HG03432 (cell line): Measurements from ENCODE around the gene RABGAP1.

ENCODE experiments used
- ATAC-seq: cut with Tn5 transposase; IDR thresholded peaks from one replicate; pipeline ENCODE4 v1.9.1; 2021; ENCODE audit warnings: mild to moderate bottlenecking, moderate library complexity; ENCODE audit not compliant: unreplicated experiment

Gene RABGAP1

GRCh38 chr9:123080444-123080843 is 139.6 kb downstream of the RABGAP1 start:
- ATAC-seq, result no peak

- ATAC-seq, result no peak
Measured at GRCh38 chr9:123081824-123082223, 141.0 kb downstream of the RABGAP1 start.

DNA sequence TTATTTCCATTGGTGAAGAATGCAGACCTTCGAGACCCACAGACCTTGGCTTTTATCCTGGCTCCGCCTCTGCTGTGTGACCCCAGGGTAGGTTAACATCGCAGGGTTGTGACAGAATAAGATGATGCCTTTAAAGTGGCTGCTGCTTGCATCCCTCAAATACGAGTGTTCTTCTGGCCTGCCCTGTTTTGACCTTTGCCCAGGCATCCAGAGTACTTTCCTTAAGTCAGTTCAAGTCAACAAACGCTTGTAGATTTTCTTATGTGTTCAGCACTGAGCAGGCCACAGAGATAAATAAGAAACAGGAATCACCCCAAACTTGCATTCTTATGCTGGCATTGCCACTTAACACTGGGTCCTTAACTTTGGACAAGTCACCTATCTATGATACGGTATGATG is 142.9 kb downstream of the RABGAP1 start:
- ATAC-seq, result no peak

- ATAC-seq, result no peak
Measured at GRCh38 chr9:123084256-123084655, 143.4 kb downstream of the RABGAP1 start.

DNA sequence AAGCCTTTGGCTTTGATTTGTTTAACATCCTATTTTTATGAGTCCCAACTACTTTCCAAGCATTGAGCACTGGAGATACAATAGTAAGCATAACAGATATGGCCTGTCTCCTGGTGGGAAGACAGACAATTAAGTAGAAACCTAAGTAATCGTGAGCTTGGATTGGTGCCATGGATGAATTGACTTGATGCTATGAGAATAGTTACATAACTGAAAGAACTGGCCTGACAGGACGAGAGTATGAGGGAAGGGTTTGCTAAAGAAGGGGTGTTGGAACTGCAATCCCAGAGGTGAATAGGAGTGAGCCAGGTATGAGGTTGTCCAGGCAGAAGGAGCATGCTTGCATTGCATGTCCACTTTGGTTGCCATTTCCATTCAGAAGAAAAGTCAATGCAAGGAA is 145.1 kb downstream of the RABGAP1 start:
- no peak for ATAC-seq

DNA sequence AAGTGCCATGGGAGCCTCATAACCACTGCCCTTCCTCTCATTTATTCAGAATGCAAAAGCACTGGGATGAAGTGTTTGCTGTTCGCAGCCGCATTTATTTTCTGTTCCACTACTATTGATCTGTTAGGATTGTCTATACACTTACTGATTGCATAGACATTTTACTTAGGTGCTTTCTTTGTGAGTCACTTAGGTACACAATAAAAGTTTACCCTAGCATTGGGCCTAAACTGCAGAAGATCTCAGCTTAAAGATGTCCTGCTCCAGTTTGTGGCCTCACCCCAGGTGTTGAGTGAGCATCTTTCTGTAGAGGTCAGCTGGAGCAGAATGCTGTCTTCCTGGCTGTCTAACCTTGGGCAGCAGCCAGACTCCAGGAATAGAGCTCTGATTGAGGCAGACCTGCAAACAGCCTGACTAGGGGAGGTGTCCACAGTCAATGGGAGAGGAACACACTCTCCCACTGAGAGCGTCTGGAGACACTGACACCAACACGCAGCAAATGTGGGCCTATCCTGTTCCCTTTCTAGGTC is 146.6 kb downstream of the RABGAP1 start:
- ATAC-seq, result no peak

DNA sequence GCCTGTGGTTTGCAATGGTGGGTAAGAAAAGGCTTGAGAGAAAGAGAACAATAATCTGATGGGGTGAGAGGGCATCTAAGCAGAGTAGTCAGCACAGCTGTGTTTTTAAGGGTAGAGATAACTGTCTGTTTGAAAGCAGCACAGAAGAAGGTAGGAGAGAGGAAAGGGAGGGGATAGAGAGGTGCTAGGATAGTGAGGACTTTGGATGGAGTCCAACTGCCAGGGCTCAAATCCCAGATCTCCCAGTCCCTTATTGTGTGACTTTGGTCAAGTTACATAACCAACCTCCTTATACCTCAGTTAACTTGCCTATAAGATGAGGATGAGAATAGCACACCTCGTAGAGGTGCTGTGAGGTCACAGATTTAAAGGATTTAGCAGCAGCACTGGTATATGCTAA is 148.2 kb downstream of the RABGAP1 start:
- no peak for ATAC-seq

DNA sequence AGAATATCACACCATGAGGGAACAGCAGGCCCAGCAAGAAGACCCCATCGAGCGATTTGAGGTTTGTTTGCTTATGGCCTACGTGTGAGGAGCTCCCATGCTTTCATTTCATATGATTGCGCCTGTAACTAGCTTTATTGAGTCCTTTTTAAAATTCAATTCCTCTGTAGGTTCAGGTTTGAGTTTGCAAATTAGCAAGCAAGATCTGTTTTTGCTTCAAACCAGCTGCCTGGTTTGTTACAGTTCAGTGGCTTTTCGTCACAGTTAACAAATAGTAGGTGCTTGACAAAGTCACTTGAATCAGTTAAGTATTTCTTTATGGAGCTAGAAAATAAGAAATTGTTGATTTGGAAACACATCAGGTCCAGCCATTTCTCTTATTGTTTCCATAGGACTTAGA is 149.0 kb downstream of the RABGAP1 start:
- ATAC-seq, result no peak

GRCh38 chr9:123090198-123090896 is 149.5 kb downstream of the RABGAP1 start:
- ATAC-seq, result no peak

- ATAC-seq, result no peak
Measured at GRCh38 chr9:123090956-123091355, 150.1 kb downstream of the RABGAP1 start.

DNA sequence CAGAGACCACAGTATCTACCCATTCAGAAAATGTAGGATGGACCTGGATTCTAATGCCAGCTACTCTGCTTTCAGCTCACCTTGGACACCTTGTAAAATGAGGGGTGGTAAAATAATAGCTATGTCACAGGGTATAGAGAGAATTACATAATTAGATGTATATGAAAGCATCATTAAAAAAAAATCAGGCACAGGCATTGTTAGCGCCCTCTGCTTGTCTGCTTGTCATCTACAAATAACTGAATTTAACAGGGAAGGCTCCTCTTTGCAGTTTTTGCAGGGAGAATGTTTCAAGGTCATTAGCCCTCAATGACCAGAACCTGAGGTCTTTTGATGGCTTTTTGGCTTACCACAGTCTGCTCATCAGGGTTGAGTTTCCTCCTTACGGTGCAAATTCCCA is 150.6 kb downstream of the RABGAP1 start:
- ATAC-seq, result no peak

- no peak for ATAC-seq
Measured at GRCh38 chr9:123093141-123093540, 152.3 kb downstream of the RABGAP1 start.

DNA sequence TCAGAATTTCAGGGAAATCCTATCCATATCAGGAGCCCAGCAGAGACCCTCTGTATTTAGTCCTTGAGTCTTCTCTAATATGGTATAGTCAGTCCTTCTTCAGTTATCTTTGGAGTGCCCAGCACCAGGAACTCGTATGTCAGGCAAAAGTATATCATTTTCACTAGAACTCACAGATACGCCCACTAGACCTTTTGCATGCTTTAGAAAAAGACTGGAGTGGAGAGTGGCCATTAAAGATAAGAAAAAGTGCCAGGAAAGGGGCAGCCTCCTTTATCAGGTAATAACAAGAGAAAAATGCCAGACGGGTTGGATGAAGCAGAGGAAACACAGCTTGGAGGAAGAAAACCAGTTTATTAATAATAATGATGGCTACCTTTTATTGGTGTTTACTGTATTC is 156.2 kb downstream of the RABGAP1 start:
- ATAC-seq, result no peak

DNA sequence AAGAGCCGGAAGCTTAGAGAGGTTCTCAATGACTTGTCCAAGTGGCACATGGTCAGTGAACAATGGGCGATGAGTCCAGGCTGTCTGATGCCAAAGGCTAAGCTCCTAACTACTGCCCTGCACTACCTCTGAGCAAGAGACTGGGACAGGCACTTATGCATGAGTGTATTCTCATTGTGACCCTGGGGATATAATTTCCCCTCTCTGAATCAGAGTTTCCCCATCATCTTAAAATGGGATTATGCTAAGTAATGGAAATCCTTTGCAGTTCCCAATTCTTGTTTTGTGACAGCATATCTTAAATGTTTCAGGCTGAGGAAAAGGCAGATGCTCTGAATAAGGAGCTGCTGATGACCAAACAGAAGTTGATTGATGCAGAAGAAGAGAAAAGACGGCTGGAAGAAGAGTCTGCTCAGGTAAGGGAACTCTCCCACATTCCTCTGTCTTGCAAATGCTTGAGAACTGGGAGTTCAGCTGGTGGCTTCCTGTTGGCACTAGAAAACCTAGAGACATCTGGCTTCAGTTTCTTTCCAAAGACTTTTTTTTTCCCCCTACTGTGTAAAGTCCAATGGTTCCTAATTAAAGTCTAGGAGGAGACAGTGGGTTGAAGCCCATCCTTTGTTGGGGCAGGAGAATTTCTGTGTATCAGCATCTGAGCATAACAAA is 156.7 kb downstream of the RABGAP1 start:
- no peak for ATAC-seq

DNA sequence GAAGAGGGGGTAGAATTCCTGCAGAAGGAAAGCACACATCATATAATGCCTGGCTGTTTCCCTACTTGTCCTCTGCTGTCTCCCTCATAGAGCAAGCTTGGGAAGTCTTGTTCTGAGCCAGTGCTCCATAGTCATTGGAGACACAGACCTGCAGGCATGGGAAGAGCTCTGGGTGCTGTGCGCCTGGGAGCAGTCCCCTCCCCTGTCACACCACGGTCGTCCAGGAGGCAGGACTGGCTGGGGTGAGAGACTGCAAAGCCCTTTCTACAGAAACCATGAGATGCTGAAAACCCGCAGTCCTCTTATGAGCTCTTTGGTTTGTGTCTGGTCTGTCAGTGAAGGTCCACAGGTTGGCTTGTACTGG is 157.3 kb downstream of the RABGAP1 start:
- ATAC-seq, result no peak

DNA sequence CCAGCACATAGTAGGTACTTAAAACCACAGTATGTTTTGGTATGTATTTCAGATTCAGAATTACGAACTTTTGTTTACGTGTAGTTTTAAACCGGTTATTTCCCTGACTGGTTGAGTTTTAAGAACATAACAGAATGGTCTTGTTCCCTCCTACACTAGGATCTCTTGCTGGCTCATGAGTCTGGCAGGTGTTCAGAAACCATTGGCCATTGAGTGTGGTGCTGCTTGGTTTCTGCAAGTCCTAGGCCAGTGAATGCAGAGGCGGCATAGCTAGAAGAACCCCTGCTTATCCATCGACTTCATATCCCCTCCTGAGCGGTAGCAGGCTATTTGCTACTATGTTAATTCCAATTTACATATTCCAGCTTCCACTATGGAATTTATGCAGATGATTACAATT is 158.2 kb downstream of the RABGAP1 start:
- no peak for ATAC-seq

DNA sequence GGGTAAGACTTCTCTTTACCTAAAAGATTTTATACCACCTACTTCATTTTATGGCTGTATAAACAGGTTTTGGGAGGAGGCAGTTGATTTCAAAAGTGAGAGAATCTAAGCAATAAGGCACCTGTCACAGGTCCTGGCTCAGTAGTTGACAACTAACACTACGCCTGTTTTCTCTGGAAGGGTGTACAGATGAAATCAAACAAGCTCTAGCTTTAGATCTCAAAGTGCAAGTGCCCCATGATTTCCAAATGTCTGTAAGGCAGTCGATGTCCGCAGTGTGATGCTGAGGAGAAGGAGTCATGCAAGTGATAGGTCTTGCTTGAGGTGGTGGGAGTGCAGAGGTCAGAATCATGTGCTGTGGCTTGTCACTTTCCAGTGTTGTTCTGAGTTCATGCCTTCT is 158.7 kb downstream of the RABGAP1 start:
- no peak for ATAC-seq

DNA sequence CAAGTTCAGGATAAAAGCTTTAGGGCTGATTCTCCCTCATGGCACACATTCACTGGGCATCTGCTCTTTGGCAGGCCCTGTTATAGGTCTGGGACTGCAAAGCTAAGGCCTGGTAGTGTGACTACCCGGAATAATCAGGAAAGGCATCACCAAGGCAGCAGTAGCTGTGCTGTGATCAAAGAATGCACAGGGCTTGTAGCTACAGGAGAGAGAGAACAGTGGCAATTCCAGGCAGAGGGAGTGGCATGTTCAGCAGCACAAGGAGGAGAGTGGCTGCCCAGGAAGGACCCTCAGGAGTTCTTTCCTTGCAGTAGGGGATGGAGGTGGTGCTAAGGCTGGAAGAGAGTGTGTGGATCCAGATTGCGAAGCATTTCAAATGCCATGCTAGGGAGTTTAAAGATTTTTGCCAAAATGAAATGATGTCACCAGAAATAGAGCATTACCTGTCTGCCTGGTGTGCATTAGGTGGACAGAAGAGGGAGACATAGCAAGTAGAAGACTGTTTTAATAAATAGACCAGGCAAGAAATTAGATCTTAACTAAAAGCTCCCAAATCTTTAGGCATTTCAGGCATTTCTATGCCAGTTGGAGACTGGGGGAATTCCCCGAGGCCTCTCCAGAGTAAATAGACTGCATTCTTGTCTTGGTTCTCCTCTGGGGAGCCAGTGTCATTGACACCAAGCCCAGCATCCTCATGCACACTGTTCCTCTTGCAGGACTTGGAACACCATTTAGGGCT is 161.7 kb downstream of the RABGAP1 start:
- ATAC-seq, result no peak

DNA sequence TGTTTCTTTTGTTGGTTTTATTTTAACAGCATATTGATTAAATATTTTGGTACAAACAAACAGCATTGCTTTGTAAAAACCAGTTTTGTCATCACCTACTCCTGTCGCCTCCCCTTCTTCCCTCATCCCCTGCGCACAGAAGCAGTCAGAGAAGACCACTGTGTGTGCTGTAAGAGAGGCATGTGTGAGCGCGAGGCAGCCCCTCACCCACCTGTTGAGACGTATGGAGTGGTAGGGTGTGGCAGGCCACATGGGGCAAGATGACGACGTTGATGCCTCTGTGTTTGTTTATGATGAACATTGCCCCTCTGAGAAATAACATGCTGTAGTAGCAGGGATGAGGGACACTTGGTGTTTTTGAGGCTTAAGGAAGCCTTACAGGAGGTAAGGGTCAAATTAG is 164.0 kb downstream of the RABGAP1 start:
- no peak for ATAC-seq

DNA sequence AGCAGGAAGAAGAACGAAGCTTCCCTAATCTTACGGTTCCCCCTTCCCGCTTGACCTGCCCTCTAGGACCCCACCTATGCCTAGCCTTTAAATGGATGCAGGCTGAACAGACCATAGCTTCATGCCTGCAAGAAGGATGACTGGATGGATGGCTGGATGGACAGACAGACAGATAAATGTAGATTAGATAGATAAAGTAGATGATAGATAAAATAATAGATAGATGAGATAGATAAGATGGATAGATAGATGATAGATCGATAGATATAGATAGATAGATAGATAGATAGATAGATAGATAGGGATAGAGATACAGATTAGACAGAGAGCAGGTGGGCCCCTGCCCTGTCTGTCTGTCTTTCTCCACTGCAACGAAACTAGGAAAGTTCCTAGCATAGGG is 164.7 kb downstream of the RABGAP1 start:
- no peak for ATAC-seq

- ATAC-seq, result no peak
Measured at GRCh38 chr9:123107639-123108285, 166.9 kb downstream of the RABGAP1 start.
